Heart right ventricle (tissue), 16 donors: ENCODE data around the gene CAPN15. TPM values are rescaled to one million over a fixed set of nuclear protein-coding genes. Genes with fewer than 3 reads are reported as not detected.

ENCODE experiments used
- ATAC-seq, 8 donors: fragments of 200-7000 bp; cut with Tn5 transposase; one replicate each; pipeline ENCODE4 v1.9.1; 2020; ENCODE audit warnings: mild to moderate bottlenecking in 8 of 8, moderate library complexity in 8 of 8, moderate number of reproducible peaks in 1 of 8
- DNase-seq, 2 donors: peaks; one replicate each; pipeline ENCODE4 v3.0.0-alpha.2; 2020
- H3K27ac ChIP-seq, 10 donors: fragments of 200-600 bp; sonication (generic) in 2 of 10; one replicate each; pipeline versions ENCODE4 v1.5.0 to v1.8.0; 2020 to 2022; ENCODE audit warnings: mild to moderate bottlenecking in 3 of 10
- H3K27me3 ChIP-seq, 7 donors: fragments of 200-600 bp; one replicate each; pipeline ENCODE4 v1.8.0; 2021 to 2022; ENCODE audit warnings: mild to moderate bottlenecking in 2 of 7
- H3K36me3 ChIP-seq, 9 donors: fragments of 200-600 bp; sonication (generic) in 1 of 9; one replicate each; pipeline versions ENCODE4 v1.5.0 to v1.8.0; 2020 to 2022; ENCODE audit warnings: mild to moderate bottlenecking in 2 of 9
- H3K4me1 ChIP-seq, 9 donors: fragments of 200-600 bp; sonication (generic) in 1 of 9; one replicate each; pipeline versions ENCODE4 v1.5.0 to v1.8.0; 2020 to 2022; ENCODE audit warnings: mild to moderate bottlenecking in 4 of 9
- H3K4me3 ChIP-seq, 10 donors: fragments of 200-600 bp; sonication (generic) in 2 of 10; one replicate each; pipeline versions ENCODE4 v1.5.0 to v1.8.0; 2020 to 2022; ENCODE audit warnings: mild to moderate bottlenecking in 7 of 10, moderate library complexity in 2 of 10
- H3K9me3 ChIP-seq, 11 donors: fragments of 200-600 bp in 10 of 11; sonication (generic) in 2 of 11; one replicate each; pipeline versions ENCODE4 v1.5.0 to v1.8.0; 2013 to 2022; ENCODE audit warnings: mild to moderate bottlenecking in 2 of 11, control low read depth in 1 of 11, moderate library complexity in 1 of 11
- WGBS, 2 donors: extraction: QIAGEN DNeasy Blood & Tissue Kit; methylation state at CpG; one replicate each; pipeline ENCODE4 v1.1.7; 2013; ENCODE audit warnings: inconsistent platforms in 1 of 2; 5-methylcytosine and 5-hydroxymethylcytosine counted together
- intact Hi-C, 10 donors: fragments of 100-400 bp; cut with DNase I; formaldehyde crosslinking; loops; one replicate each; pipeline versions ENCODE4 v1.11.1 to v1.14.2; 2022
- polyA plus RNA-seq, 2 donors: library from polyadenylated mRNA; stranded (reverse); fragments of 200-250 nt; gene quantifications; one replicate each; pipeline ENCODE4 v1.2.3, GENCODE V29; 2013
- total RNA-seq, 10 donors: library from RNA; stranded (reverse); fragmentation: NEBNext Ultra II Directional in 3 of 10; extraction: Animal tissue kit (Norgen Biotek cat#: 25700) in 3 of 10; gene quantifications; one replicate each; pipeline versions ENCODE4 v1.2.1 to v1.2.4, GENCODE V29; 2021 to 2023
- TF ChIP-seq, protein P1 (sequence below), 9 donors: fragments of 200-600 bp; sonication (generic) in 2 of 9; IDR thresholded peaks; one replicate each; pipeline versions ENCODE4 v1.5.0 to v1.8.0; 2021 to 2022; ENCODE audit warnings: antibody characterized with exemption in 9 of 9, mild to moderate bottlenecking in 5 of 9, moderate library complexity in 1 of 9
- donor health status: Arrhythmogenic right ventricular cardiomyopathy.
- donor health status: ischemic (EF 13 %, LVEDD 7.1; RV severe dilation, severe dysfunction).
- donor health status: healthy with polysubstance abuse.
- donor health status: DM: no; HTN: yes; CAD: no.
- donor health status: DM: no; HTN: no; CAD: no.
- donor health status: ischemic (EF 25% LVEDD 6.9; RV normal size, moderate dysfunction).
- donor health status: ischemic (EF 25% LVEDD 5.7; RV mildly dilated, moderate dysfunction).
- donor health status: healthy.
- donor health status: DM: yes; HTN: yes; CAD: no.
- donor health status: Ischemic cardiomyopathy.
- donor health status: ischemic (EF 35%, LVEDD 5.7; RV mildly dilated, moderate dysfunction).
- donor health status: nonischemic (EF 11% LVEDD 7.7; RV severe dilation, severe dysfunction).
- donor health status: DM: yes; HTN: yes; CAD: no.
- donor health status: PGD.
- donor health status: ischemic (EF 29% LVEDD 5.4; RV normal size, mild dysfunction).
- donor health status: nonischemic (EF 23%, LVEDD 6.1; RV moderate dilation, normal function).

Gene CAPN15
- total and polyA plus RNA-seq, 12 donors, result 11.1 to 39.5 (median 16.0) TPM

DNA sequence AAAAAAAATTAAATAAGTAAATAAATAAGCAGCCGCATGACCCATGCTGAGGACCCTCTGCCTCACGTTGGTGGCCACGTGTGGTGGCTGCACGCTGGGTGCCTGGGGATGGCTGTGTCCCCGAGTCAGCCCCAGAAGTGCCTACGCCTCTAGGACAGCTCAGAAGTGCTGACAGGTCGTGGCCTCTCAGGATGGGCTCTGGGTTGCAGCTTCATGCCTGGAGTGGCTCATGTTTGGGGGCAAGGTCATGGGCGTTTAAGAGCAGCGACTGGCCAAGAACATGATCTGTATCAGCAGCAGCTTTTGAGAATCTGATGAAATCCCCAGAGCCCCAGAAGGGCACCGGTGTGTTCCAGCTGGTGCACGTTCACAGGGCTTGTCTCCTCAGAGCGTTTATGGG is 26.8 kb upstream of the CAPN15 start:
- no peak overlapping the region for H3K27ac ChIP-seq

DNA sequence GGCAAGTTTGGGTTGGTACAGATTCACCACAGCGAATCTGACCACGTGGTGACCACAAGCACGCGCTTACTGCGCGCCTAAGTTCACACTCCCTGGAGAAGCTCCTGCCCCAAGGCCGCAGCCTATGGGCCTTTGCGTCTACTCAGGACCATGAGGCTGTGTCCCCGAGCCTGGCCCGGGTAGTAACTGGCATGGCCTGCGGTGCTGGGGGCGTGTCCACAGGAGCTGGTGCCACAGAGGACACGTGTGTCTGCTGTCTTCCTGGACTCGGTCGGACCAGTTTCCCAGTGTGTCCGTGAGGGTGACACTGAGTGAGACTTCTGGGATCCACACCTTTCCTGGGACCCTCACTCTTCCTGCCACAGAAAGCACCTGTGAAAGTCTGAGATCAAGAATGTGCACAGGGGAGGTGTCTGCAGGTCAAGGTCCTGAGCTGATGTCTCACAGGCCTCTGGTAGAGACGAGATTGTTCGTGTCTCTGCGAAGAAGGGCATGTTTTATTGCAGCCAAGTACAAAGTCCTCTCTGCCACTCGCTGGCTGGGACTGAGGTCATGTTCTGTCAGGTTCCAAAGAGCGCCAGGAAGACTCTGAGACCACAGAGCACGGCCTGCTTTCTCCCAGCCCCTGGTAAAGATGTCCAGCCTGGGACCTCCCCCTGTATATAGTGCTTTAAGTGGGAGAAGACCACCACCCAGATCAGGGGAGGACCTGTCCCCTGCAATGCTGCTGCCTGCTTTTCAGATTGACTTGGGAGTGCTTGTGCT is 25.2 kb upstream of the CAPN15 start:
- 79 to 87% methylated on average over 22 of the region's 22 CpGs for WGBS, 2 donors
- Histone ChIP-seq H3K36me3 (peaks cover 0 to 59% (median 16%) of the 10 kb centered on the region in 9 donors), H3K9me3 (no peaks in the 10 kb centered on the region), H3K27ac (peak overlapping the region in 4 of 10 donors; percentile 1 to 33 (median 20)), H3K4me3 (no peak overlapping the region), H3K4me1 (peaks cover 0 to 14% (median 5%) of the 10 kb centered on the region in 9 donors), H3K27me3 (no peaks in the 10 kb centered on the region)
- ATAC-seq (peak in 7 of 8 donors; percentile 32 to 54 (median 44)), DNase-seq (no peak)
- TF ChIP-seq, protein P1, sequence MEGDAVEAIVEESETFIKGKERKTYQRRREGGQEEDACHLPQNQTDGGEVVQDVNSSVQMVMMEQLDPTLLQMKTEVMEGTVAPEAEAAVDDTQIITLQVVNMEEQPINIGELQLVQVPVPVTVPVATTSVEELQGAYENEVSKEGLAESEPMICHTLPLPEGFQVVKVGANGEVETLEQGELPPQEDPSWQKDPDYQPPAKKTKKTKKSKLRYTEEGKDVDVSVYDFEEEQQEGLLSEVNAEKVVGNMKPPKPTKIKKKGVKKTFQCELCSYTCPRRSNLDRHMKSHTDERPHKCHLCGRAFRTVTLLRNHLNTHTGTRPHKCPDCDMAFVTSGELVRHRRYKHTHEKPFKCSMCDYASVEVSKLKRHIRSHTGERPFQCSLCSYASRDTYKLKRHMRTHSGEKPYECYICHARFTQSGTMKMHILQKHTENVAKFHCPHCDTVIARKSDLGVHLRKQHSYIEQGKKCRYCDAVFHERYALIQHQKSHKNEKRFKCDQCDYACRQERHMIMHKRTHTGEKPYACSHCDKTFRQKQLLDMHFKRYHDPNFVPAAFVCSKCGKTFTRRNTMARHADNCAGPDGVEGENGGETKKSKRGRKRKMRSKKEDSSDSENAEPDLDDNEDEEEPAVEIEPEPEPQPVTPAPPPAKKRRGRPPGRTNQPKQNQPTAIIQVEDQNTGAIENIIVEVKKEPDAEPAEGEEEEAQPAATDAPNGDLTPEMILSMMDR (IDR thresholded peaks at IDR 0.05), result no peak
- intact Hi-C loops, result no loop called here

More for the DNA sequence above, 26.8 kb upstream of the CAPN15 start:
- peak; percentile 38 to 80 (median 70) for ATAC-seq
- TF ChIP-seq, protein P1 (IDR thresholded peaks at IDR 0.05), result no peak
- no peaks in the 10 kb centered on the region for H3K9me3 ChIP-seq
- peaks cover 0 to 51% (median 8%) of the 10 kb centered on the region in 9 donors for H3K36me3 ChIP-seq
- no peak overlapping the region for H3K4me3 ChIP-seq
- WGBS, 2 donors, result 42 to 62% methylated on average over 12 of the region's 12 CpGs
- peaks cover 0 to 14% (median 5%) of the 10 kb centered on the region in 9 donors for H3K4me1 ChIP-seq
- no peaks in the 10 kb centered on the region for H3K27me3 ChIP-seq
- peak; percentile 33 to 53 for DNase-seq
- intact Hi-C loops, result no loop called here

DNA sequence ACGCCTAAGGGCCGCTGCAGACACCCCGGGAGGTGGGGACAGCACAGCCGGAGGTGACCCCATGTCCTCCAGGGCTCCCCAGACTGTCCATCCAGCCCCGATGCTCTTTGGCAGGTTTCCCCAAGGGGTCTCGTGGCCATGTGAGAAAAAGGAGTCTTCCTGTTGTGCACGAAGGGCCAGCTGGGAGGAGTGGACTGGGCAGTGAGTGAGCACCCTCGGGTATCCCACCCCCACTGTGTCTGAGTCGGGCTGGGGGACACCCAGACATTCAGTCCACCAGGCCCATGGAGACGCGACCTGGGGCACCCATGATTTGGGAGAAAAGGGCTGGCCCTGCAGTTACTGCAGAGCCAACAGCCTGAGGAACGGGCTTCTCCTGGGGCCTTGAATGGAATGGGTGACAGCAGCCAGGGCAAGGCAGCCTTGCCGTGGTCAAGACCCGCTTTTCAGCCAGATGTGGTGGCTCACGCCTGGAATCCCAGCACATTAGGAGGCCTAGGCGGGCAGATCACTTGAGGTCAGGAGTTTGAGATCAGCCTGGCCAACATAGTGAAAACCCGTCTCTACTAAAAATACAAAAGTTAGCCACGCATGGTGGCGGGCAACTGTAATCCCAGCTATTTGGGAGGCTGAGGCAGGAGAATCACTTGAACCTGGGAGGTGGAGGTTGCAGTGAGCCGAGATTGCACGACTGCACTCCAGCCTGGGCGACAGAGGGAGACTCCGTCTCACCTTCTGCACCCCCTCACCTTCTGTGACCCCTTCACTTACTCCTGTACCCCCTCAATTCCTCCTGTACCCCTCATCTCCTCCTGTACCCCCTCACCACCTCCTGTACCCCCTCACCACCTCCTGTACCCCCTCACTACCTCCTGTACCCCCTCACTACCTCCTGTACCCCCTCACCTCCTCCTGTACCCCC is 24.1 kb upstream of the CAPN15 start:
- Histone ChIP-seq H3K9me3 (no peaks in the 10 kb centered on the region), H3K27me3 (no peaks in the 10 kb centered on the region), H3K27ac (peak overlapping the region in 1 of 10 donors; percentile 1), H3K4me1 (peaks cover 0 to 14% (median 5%) of the 10 kb centered on the region in 9 donors), H3K36me3 (peaks cover 0 to 56% (median 16%) of the 10 kb centered on the region in 9 donors), H3K4me3 (no peak overlapping the region)
- intact Hi-C loops, result no loop called here
- DNase-seq (no peak), ATAC-seq (peak in 1 of 8 donors; percentile 30)
- WGBS, 2 donors, result 96 to 97% methylated on average over 23 of the region's 23 CpGs
- TF ChIP-seq, protein P1 (IDR thresholded peaks at IDR 0.05), result no peak
